GF-D8 (cell line): Measurements from ENCODE around the gene VPS72.

ENCODE experiments used
- DNase-seq: peaks from one replicate; lab custom pipeline; 2025; lab: John Stamatoyannopoulos, UW

Gene VPS72

GRCh38 chr1:151144474-151145303 is 45.3 kb downstream of the VPS72 start:
- no peak for DNase-seq

GRCh38 chr1:151143986-151144385 is 46.0 kb downstream of the VPS72 start:
- DNase-seq = no peak

GRCh38 chr1:151143057-151143435 is 47.0 kb downstream of the VPS72 start:
- no peak for DNase-seq

GRCh38 chr1:151142411-151143056 is 47.5 kb downstream of the VPS72 start:
- DNase-seq = no peak

GRCh38 chr1:151137789-151138188 is 52.2 kb downstream of the VPS72 start:
- no peak for DNase-seq

GRCh38 chr1:151135433-151136385 is 54.3 kb downstream of the VPS72 start:
- no peak for DNase-seq

GRCh38 chr1:151134991-151135390 is 55.0 kb downstream of the VPS72 start:
- DNase-seq = no peak

GRCh38 chr1:151134396-151134795 is 55.6 kb downstream of the VPS72 start:
- no peak for DNase-seq

- no peak for DNase-seq
Observed at GRCh38 chr1:151133018-151133806, 56.8 kb downstream of the VPS72 start.

GRCh38 chr1:151132335-151133017 is 57.5 kb downstream of the VPS72 start:
- no peak for DNase-seq

- DNase-seq = no peak
Observed at GRCh38 chr1:151131701-151132334, 58.2 kb downstream of the VPS72 start.

GRCh38 chr1:151130987-151131586 is 58.9 kb downstream of the VPS72 start:
- DNase-seq = no peak

GRCh38 chr1:151128800-151129199 is 61.2 kb downstream of the VPS72 start:
- DNase-seq = no peak
